Neural progenitor cell (in vitro differentiated cells): ENCODE data around the gene EPN1.

Experiments
- EZH2 ChIP-seq: fragments of 200-600 bp; sonication (generic); IDR thresholded peaks from 2 replicates; pipeline ENCODE4 v1.6.1; 2017; ENCODE audit warnings: antibody characterized with exemption, mild to moderate bottlenecking, moderate library complexity
- EZH2phosphoT487 ChIP-seq: fragments of 200-600 bp; sonication (generic); IDR thresholded peaks from 2 replicates; pipeline ENCODE4 v1.6.1; 2017; ENCODE audit warnings: antibody characterized with exemption
- TF ChIP-seq, protein P1 (sequence below): fragments of 200-600 bp; sonication (generic); IDR thresholded peaks from 2 replicates; pipeline ENCODE4 v1.5.1; 2017; ENCODE audit warnings: antibody characterized with exemption, mild to moderate bottlenecking

DNA sequence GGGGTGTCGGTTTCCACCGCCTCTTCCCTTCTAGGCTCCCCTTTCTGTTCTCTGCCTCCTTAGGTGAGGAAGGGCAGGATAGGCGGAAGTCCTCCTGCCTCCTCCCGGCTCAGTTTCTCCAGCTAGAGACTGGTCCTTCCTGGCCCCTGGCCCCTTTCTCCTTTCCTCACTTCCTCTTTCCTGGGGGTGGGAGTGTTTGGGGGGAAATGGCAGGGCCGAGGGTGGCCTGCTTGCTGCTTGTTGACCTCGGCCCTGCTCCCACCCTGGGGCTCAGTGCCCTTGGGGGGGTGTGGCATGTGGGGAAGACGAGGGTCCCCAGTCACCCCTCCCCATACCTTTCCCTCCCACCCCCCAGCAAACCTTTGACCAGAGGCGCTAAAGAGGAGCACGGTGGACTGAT is 15.2 kb upstream of the EPN1 start:
- TF ChIP-seq, protein P1, sequence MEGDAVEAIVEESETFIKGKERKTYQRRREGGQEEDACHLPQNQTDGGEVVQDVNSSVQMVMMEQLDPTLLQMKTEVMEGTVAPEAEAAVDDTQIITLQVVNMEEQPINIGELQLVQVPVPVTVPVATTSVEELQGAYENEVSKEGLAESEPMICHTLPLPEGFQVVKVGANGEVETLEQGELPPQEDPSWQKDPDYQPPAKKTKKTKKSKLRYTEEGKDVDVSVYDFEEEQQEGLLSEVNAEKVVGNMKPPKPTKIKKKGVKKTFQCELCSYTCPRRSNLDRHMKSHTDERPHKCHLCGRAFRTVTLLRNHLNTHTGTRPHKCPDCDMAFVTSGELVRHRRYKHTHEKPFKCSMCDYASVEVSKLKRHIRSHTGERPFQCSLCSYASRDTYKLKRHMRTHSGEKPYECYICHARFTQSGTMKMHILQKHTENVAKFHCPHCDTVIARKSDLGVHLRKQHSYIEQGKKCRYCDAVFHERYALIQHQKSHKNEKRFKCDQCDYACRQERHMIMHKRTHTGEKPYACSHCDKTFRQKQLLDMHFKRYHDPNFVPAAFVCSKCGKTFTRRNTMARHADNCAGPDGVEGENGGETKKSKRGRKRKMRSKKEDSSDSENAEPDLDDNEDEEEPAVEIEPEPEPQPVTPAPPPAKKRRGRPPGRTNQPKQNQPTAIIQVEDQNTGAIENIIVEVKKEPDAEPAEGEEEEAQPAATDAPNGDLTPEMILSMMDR: no peak
- TF ChIP-seq EZH2 (no peak), EZH2phosphoT487 (no peak)
